Stomach (tissue), 9 donors: ENCODE results near the gene LIMK1. TPM values are rescaled to one million over a fixed set of nuclear protein-coding genes. Genes with fewer than 3 reads are reported as not detected.

Experiments
- DNase-seq, 2 donors: peaks; one replicate each; pipeline versions ENCODE4 v3.0.0 to v3.0.0-alpha.2; 2013 to 2019
- H3K27ac ChIP-seq, 5 donors: fragments of 200-600 bp in 4 of 5; sonication (generic) in 4 of 5; one replicate each; pipeline ENCODE4 v1.5.1; 2013 to 2019; ENCODE audit warnings: mild to moderate bottlenecking in 1 of 5, moderate library complexity in 1 of 5
- H3K27me3 ChIP-seq, 3 donors: fragments of 200-600 bp; sonication (generic); one replicate each; pipeline ENCODE4 v1.5.1; 2017 to 2019; ENCODE audit warnings: mixed run types in 1 of 3
- H3K36me3 ChIP-seq, 4 donors: fragments of 200-600 bp; sonication (generic); 1 replicate in 3 of 4; 2 replicates in 1 of 4; pipeline ENCODE4 v1.5.1; 2016 to 2019
- H3K4me1 ChIP-seq, 4 donors: fragments of 200-600 bp; sonication (generic); one replicate each; pipeline ENCODE4 v1.5.1; 2016 to 2019
- H3K4me3 ChIP-seq, 4 donors: fragments of 200-600 bp; sonication (generic) in 3 of 4; one replicate each; pipeline ENCODE4 v1.5.1; 2016 to 2019; ENCODE audit warnings: mild to moderate bottlenecking in 1 of 4
- H3K9me3 ChIP-seq, 4 donors: fragments of 200-600 bp; sonication (generic); one replicate each; pipeline ENCODE4 v1.5.1; 2016 to 2019
- EP300 ChIP-seq: sonication (generic); formaldehyde crosslinking; IDR thresholded peaks from one replicate; pipeline ENCODE4 v1.6.1; 2017; ENCODE audit warnings: antibody characterized with exemption
- POLR2A ChIP-seq, 4 donors: fragments of 450-650 bp; IDR thresholded peaks; one replicate each; pipeline ENCODE4 v1.6.1; 2016; ENCODE audit warnings: antibody characterized with exemption in 4 of 4, control low read depth in 2 of 4, mild to moderate bottlenecking in 1 of 4, moderate library complexity in 1 of 4
- POLR2AphosphoS5 ChIP-seq, 3 donors: sonication (generic); formaldehyde crosslinking; IDR thresholded peaks; one replicate each; pipeline ENCODE4 v1.6.1; 2016; ENCODE audit warnings: antibody characterized with exemption in 3 of 3
- WGBS, 5 donors: extraction: QIAGEN DNeasy Blood & Tissue Kit in 3 of 5; methylation state at CpG; one replicate each; pipeline versions ENCODE4 v1.1.5 to v1.1.7; 2013 to 2018; 5-methylcytosine and 5-hydroxymethylcytosine counted together
- intact Hi-C: fragments of 100-400 bp; cut with DNase I; formaldehyde crosslinking; loops from one replicate; pipeline ENCODE4 v1.15.1; 2023; ENCODE audit warnings: low total_unique reads
- polyA plus RNA-seq, 3 donors: library from polyadenylated mRNA; stranded (reverse); fragments of 200-250 nt; gene quantifications; one replicate each; pipeline ENCODE4 v1.2.3, GENCODE V29; 2013
- total RNA-seq, 5 donors: library from RNA; depleted of rRNA; stranded (reverse); fragments of >200 nt; gene quantifications; one replicate each; pipeline versions ENCODE4 v1.1.0 to v1.2.3, GENCODE V29; 2014 to 2016
- TF ChIP-seq, protein P1 (sequence below), 7 experiments: fragments of 450-650 bp in 4 of 7; fragments of 200-600 bp in 3 of 7; sonication (generic) in 3 of 7; IDR thresholded peaks; one replicate each; pipeline ENCODE4 v1.5.1; 2016 to 2019; ENCODE audit warnings: antibody characterized with exemption in 7 of 7, control low read depth in 2 of 7, mild to moderate bottlenecking in 1 of 7
- donor health status: healthy with polysubstance abuse.
- donor health status: Bipolar disorder and iron deficiency.
- donor health status: healthy.

LIMK1 gene
- total and polyA plus RNA-seq, 8 donors = 2.9 to 26.6 (median 8.7) TPM

DNA sequence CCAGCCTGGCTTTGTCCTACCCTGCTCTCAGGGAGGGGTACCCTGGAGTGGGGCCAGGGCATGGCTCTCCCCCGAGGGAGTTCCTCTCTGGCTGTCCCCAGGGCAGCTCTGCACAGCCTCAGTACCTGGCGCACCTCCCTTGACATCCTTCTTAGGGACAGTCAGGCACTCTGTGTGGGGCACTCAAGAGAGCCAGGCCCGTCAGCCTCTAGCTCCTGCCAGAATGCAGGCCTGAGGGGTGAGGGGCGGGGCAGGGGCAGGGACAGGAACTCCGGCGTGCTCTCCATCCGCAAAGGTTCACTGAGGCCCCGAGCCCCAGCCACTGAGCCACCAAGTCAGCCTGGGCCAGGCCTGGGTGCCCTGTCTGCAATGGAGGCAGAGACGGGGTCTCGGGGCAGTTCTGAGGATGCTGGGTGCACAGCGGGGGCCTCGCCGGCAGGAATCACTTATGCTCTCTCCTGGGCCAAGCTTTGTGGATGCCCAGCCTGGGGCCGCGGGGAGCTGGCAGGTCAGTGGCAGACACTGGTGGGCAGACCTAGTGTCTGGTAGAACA, 10.1 kb downstream of the LIMK1 start:
- Histone ChIP-seq H3K27me3 (no peaks in the 10 kb centered on the region), H3K9me3 (peaks cover 0 to 5% (median 0%) of the 10 kb centered on the region in 4 donors), H3K4me3 (peak overlapping the region; percentile 43 to 52 (median 50)), H3K36me3 (peaks cover 0 to 35% (median 19%) of the 10 kb centered on the region in 4 donors), H3K27ac (peak overlapping the region; percentile 76 to 88 (median 79)), H3K4me1 (peaks cover 28 to 37% (median 34%) of the 10 kb centered on the region in 4 donors)
- WGBS, 5 donors = 52 to 70% (median 54%) methylated on average over 9 to 15 of the region's 15 CpGs
- intact Hi-C loops = no loop called here
- DNase-seq = no peak
- TF ChIP-seq POLR2AphosphoS5 (IDR thresholded peaks at IDR 0.05) (no peak), EP300 (no peak), POLR2A (IDR thresholded peaks at IDR 0.05) (no peak)

DNA sequence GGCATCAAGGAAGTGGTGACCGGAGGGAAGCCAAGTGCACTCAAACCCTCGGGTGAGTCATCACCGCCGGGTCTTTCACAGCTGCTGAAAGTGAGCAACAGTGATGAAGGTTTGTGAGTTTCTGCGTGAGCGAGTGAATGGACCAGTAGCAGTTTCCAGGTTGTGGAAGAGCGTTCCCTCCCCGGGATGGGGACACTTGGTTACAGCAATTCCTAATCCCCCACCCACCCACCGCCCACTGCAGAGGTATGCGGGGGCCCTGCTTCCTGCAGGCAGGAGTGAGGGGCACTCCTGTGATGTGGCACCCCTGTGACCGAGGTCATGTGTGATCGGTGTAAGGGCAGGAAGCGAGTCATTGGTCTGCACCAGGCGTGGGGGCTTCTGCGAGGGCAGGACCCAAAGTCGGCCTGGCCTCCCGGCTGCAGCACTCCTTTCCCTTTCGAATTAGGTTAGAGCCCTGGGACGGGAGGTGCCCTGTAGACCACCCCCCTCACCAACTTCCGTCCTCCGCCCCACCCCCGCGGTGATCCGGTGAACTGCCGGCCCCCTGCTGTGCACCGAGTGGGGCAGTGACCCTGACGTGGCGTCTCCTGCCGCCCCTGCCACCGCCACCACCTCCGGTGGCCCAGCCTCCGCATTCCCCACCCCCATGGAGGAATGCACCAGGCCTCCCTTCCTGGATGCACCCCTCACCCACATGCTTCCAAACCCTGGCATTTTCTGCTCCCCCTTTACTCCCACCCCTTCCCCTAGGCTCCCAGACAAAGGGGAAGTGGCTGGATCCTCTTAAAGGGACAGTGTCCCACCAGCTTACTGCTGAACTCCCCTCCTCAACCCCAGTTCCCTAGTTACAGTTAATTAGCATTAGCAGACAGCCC, 10.9 kb downstream of the LIMK1 start:
- DNase-seq = peak; percentile 67 to 82
- H3K4me3 ChIP-seq = peak overlapping the region; percentile 43 to 52 (median 50)
- WGBS, 5 donors = 29 to 37% (median 34%) methylated on average over 28 to 32 of the region's 32 CpGs
- peaks cover 0 to 5% (median 0%) of the 10 kb centered on the region in 4 donors for H3K9me3 ChIP-seq
- no peak for TF ChIP-seq EP300
- TF ChIP-seq, protein P1, sequence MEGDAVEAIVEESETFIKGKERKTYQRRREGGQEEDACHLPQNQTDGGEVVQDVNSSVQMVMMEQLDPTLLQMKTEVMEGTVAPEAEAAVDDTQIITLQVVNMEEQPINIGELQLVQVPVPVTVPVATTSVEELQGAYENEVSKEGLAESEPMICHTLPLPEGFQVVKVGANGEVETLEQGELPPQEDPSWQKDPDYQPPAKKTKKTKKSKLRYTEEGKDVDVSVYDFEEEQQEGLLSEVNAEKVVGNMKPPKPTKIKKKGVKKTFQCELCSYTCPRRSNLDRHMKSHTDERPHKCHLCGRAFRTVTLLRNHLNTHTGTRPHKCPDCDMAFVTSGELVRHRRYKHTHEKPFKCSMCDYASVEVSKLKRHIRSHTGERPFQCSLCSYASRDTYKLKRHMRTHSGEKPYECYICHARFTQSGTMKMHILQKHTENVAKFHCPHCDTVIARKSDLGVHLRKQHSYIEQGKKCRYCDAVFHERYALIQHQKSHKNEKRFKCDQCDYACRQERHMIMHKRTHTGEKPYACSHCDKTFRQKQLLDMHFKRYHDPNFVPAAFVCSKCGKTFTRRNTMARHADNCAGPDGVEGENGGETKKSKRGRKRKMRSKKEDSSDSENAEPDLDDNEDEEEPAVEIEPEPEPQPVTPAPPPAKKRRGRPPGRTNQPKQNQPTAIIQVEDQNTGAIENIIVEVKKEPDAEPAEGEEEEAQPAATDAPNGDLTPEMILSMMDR (IDR thresholded peaks at IDR 0.05) = no peak
- peak in 2 of 3 donors; percentile 28 to 61 for TF ChIP-seq POLR2AphosphoS5 (IDR thresholded peaks at IDR 0.05)
- no peak for TF ChIP-seq POLR2A (IDR thresholded peaks at IDR 0.05)
- H3K4me1 ChIP-seq = peaks cover 28 to 37% (median 34%) of the 10 kb centered on the region in 4 donors
- intact Hi-C loops = no loop called here
- peak overlapping the region; percentile 76 to 88 (median 79) for H3K27ac ChIP-seq
- H3K36me3 ChIP-seq = peaks cover 0 to 38% (median 22%) of the 10 kb centered on the region in 4 donors
- H3K27me3 ChIP-seq = no peaks in the 10 kb centered on the region

DNA sequence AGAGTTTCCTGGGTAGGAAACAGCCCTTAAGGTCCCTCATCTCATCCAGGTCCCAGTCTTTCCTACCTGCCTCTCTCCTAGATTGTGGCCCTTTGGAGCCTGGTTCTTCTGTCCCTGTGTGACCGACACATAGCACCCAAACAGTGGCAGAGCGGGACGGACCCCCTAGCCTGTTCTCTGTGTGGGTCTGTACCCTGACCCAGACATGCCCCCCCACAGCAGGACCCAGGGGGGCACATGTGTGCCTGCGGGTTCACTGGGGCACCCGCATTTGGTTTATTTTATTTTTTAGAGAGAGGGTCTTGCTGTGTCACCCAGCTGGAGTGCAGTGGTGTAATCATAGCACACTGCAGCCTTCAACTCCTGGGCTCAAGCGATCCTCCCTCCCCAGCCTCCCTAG, 11.5 kb downstream of the LIMK1 start:
- peak overlapping the region; percentile 43 to 52 (median 50) for H3K4me3 ChIP-seq
- intact Hi-C loops = no loop called here

DNA sequence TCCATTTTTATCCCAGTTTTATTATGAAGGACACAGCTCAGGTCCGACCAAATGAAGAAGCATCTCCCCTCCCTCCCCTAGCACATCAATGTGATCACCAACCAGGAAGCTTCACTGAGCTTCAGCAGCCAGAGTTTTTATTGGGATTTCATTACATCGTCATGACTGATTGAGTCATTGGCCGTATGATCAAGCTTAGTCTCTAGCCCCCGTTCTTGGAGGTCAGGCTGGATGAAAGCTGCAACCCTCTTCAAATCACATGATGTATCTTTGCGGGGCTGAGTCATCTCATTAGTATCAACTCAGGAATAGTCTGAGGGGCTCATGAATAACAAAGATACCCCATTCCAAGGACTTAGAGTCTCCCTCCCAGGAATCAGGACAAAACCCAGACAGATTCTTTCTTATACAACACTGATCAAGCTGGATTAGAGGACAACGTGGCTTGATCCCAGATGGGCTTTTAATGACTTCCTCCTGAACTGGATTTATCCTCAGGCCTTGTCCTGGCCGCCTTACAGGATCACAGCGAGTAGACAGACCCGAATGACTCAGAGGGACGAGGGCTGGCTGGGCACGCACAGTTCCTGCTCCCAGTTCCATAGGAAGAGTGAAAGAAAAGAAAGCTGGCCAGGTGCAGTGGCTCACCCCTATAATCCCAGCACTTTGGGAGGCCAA, 14.5 kb downstream of the LIMK1 start:
- peaks cover 0 to 61% (median 55%) of the 10 kb centered on the region in 4 donors for H3K36me3 ChIP-seq
- peak; percentile 23 to 31 for DNase-seq
- H3K27ac ChIP-seq = peak overlapping the region in 4 of 5 donors; percentile 29 to 68 (median 42)
- WGBS, 5 donors = 73 to 85% (median 82%) methylated on average over 10 to 11 of the region's 11 CpGs
- TF ChIP-seq EP300 (no peak), POLR2A (IDR thresholded peaks at IDR 0.05) (no peak), POLR2AphosphoS5 (IDR thresholded peaks at IDR 0.05) (no peak)
- TF ChIP-seq, protein P1 (IDR thresholded peaks at IDR 0.05) = no peak
- H3K27me3 ChIP-seq = no peaks in the 10 kb centered on the region
- H3K9me3 ChIP-seq = peaks cover 0 to 5% (median 0%) of the 10 kb centered on the region in 4 donors
- H3K4me1 ChIP-seq = peaks cover 18 to 26% (median 24%) of the 10 kb centered on the region in 4 donors
- no peak overlapping the region for H3K4me3 ChIP-seq
- intact Hi-C loops = no loop called here

More for the DNA sequence above, 11.5 kb downstream of the LIMK1 start:
- Histone ChIP-seq H3K27me3 (no peaks in the 10 kb centered on the region), H3K4me1 (peaks cover 28 to 37% (median 34%) of the 10 kb centered on the region in 4 donors), H3K36me3 (peaks cover 0 to 44% (median 27%) of the 10 kb centered on the region in 4 donors), H3K27ac (peak overlapping the region; percentile 76 to 88 (median 79)), H3K9me3 (peaks cover 0 to 5% (median 0%) of the 10 kb centered on the region in 4 donors)
- no peak for TF ChIP-seq EP300
- TF ChIP-seq, protein P1 (IDR thresholded peaks at IDR 0.05) = no peak
- TF ChIP-seq POLR2AphosphoS5 (IDR thresholded peaks at IDR 0.05) = no peak
- no peak for TF ChIP-seq POLR2A (IDR thresholded peaks at IDR 0.05)
- 89 to 99% (median 97%) methylated on average over 6 of the region's 6 CpGs for WGBS, 5 donors
- no peak for DNase-seq
